Measurements from ENCODE around the gene HBQ1.
"Not testable (repeated sequence)": the region's sequence is repeated elsewhere in the genome, so short reads cannot be mapped to it uniquely, and the experiment has no call there.

HBQ1 gene

GRCh38 chr16:149024-149660 lies 31.1 kb upstream of the HBQ1 start:
- no peak overlapping the region for H3K27ac ChIP-seq (ENCODE audit: low read depth, low read length)
- no peaks in the 10 kb centered on the region for H3K27me3 ChIP-seq (ENCODE audit: control insufficient read depth in 1 of 2, insufficient read depth in 2 of 2, low read length in 2 of 2)
- no peaks in the 10 kb centered on the region for H3K36me3 ChIP-seq (ENCODE audit: insufficient read depth, low read length)
- H3K9ac ChIP-seq (ENCODE audit: low read length): no peak overlapping the region
- H3K9me3 ChIP-seq (ENCODE audit: low read length): no peaks in the 10 kb centered on the region
- H3K4me1 ChIP-seq (ENCODE audit: insufficient read depth, low read length): no peaks in the 10 kb centered on the region
- no peak overlapping the region for H3K4me3 ChIP-seq (ENCODE audit: low read depth in 1 of 2, low read length in 2 of 2)

- Histone ChIP-seq H3K27me3 (ENCODE audit: control insufficient read depth in 1 of 2, insufficient read depth in 2 of 2, low read length in 2 of 2) (peaks cover 13 to 18% of the 10 kb centered on the region in 2 donors), H3K27ac (ENCODE audit: low read depth, low read length) (no peak within 1 kb of the TSS), H3K4me1 (ENCODE audit: insufficient read depth, low read length) (peaks cover 6% of the 10 kb centered on the region), H3K36me3 (ENCODE audit: insufficient read depth, low read length) (no peaks in the 10 kb centered on the region), H3K9me3 (ENCODE audit: low read length) (no peaks in the 10 kb centered on the region), H3K4me3 (ENCODE audit: low read depth in 1 of 2, low read length in 2 of 2) (no peak within 1 kb of the TSS), H3K9ac (ENCODE audit: low read length) (no peak within 1 kb of the TSS)
These were observed 27.8 kb upstream of the HBQ1 start, which contains the start of gene HBZ for GRCh38 chr16:152141-153128. Gene HBZ (plus strand): TSS chr16:152644. CDS start chr16:152910, 266 bp downstream.

GRCh38 chr16:153129-153521 lies 27.1 kb upstream of the HBQ1 start:
- H3K27me3 ChIP-seq (ENCODE audit: control insufficient read depth in 1 of 2, insufficient read depth in 2 of 2, low read length in 2 of 2): peaks cover 13 to 24% of the 10 kb centered on the region in 2 donors
- H3K36me3 ChIP-seq (ENCODE audit: insufficient read depth, low read length); H3K9ac ChIP-seq (ENCODE audit: low read length); H3K27ac ChIP-seq (ENCODE audit: low read depth, low read length); H3K9me3 ChIP-seq (ENCODE audit: low read length); H3K4me3 ChIP-seq (ENCODE audit: low read depth in 1 of 2, low read length in 2 of 2); H3K4me1 ChIP-seq (ENCODE audit: insufficient read depth, low read length): not testable (repeated sequence)

- not testable (repeated sequence) for H3K27ac ChIP-seq (ENCODE audit: low read depth, low read length); H3K4me1 ChIP-seq (ENCODE audit: insufficient read depth, low read length); H3K9ac ChIP-seq (ENCODE audit: low read length); H3K4me3 ChIP-seq (ENCODE audit: low read depth in 1 of 2, low read length in 2 of 2); H3K36me3 ChIP-seq (ENCODE audit: insufficient read depth, low read length); H3K9me3 ChIP-seq (ENCODE audit: low read length)
- H3K27me3 ChIP-seq (ENCODE audit: control insufficient read depth in 1 of 2, insufficient read depth in 2 of 2, low read length in 2 of 2): peaks cover 13 to 28% of the 10 kb centered on the region in 2 donors
These were observed 26.6 kb upstream of the HBQ1 start for GRCh38 chr16:153550-154216.

GRCh38 chr16:154217-155030 lies 25.8 kb upstream of the HBQ1 start:
- Histone ChIP-seq H3K9ac (ENCODE audit: low read length) (no peak overlapping the region), H3K4me3 (ENCODE audit: low read depth in 1 of 2, low read length in 2 of 2) (peak overlapping the region; percentile 2 to 45), H3K4me1 (ENCODE audit: insufficient read depth, low read length) (peaks cover 6% of the 10 kb centered on the region), H3K27me3 (ENCODE audit: control insufficient read depth in 1 of 2, insufficient read depth in 2 of 2, low read length in 2 of 2) (peaks cover 13 to 28% of the 10 kb centered on the region in 2 donors), H3K36me3 (ENCODE audit: insufficient read depth, low read length) (no peaks in the 10 kb centered on the region), H3K27ac (ENCODE audit: low read depth, low read length) (no peak overlapping the region), H3K9me3 (ENCODE audit: low read length) (no peaks in the 10 kb centered on the region)

GRCh38 chr16:155031-155398 lies 25.2 kb upstream of the HBQ1 start:
- H3K36me3 ChIP-seq (ENCODE audit: insufficient read depth, low read length): no peaks in the 10 kb centered on the region
- peaks cover 13 to 28% of the 10 kb centered on the region in 2 donors for H3K27me3 ChIP-seq (ENCODE audit: control insufficient read depth in 1 of 2, insufficient read depth in 2 of 2, low read length in 2 of 2)
- no peak overlapping the region for H3K27ac ChIP-seq (ENCODE audit: low read depth, low read length)
- no peaks in the 10 kb centered on the region for H3K9me3 ChIP-seq (ENCODE audit: low read length)
- H3K9ac ChIP-seq (ENCODE audit: low read length): no peak overlapping the region
- H3K4me3 ChIP-seq (ENCODE audit: low read depth in 1 of 2, low read length in 2 of 2): peak overlapping the region in 1 of 2 donors; percentile 45
- H3K4me1 ChIP-seq (ENCODE audit: insufficient read depth, low read length): peaks cover 6% of the 10 kb centered on the region

GRCh38 chr16:159136-159849 lies 21.0 kb upstream of the HBQ1 start:
- Histone ChIP-seq H3K4me3 (ENCODE audit: low read depth in 1 of 2, low read length in 2 of 2) (no peak overlapping the region), H3K4me1 (ENCODE audit: insufficient read depth, low read length) (peaks cover 6% of the 10 kb centered on the region), H3K27me3 (ENCODE audit: control insufficient read depth in 1 of 2, insufficient read depth in 2 of 2, low read length in 2 of 2) (peaks cover 13 to 26% of the 10 kb centered on the region in 2 donors), H3K36me3 (ENCODE audit: insufficient read depth, low read length) (no peaks in the 10 kb centered on the region), H3K9me3 (ENCODE audit: low read length) (no peaks in the 10 kb centered on the region), H3K27ac (ENCODE audit: low read depth, low read length) (no peak overlapping the region), H3K9ac (ENCODE audit: low read length) (no peak overlapping the region)

- peaks cover 8 to 21% of the 10 kb centered on the region in 2 donors for H3K27me3 ChIP-seq (ENCODE audit: control insufficient read depth in 1 of 2, insufficient read depth in 2 of 2, low read length in 2 of 2)
- H3K4me3 ChIP-seq (ENCODE audit: low read depth in 1 of 2, low read length in 2 of 2): not testable (repeated sequence)
These were observed 20.0 kb upstream of the HBQ1 start for GRCh38 chr16:160242-160641.

GRCh38 chr16:160691-161190 lies 19.5 kb upstream of the HBQ1 start:
- Histone ChIP-seq H3K9ac (ENCODE audit: low read length) (no peak overlapping the region), H3K4me1 (ENCODE audit: insufficient read depth, low read length) (peaks cover 7% of the 10 kb centered on the region), H3K27ac (ENCODE audit: low read depth, low read length) (no peak overlapping the region), H3K27me3 (ENCODE audit: control insufficient read depth in 1 of 2, insufficient read depth in 2 of 2, low read length in 2 of 2) (peaks cover 13 to 21% of the 10 kb centered on the region in 2 donors), H3K36me3 (ENCODE audit: insufficient read depth, low read length) (no peaks in the 10 kb centered on the region), H3K9me3 (ENCODE audit: low read length) (no peaks in the 10 kb centered on the region), H3K4me3 (ENCODE audit: low read depth in 1 of 2, low read length in 2 of 2) (no peak overlapping the region)

More at GRCh38 chr16:160242-160641, 20.0 kb upstream of the HBQ1 start:
- H3K4me1 ChIP-seq (ENCODE audit: insufficient read depth, low read length); H3K36me3 ChIP-seq (ENCODE audit: insufficient read depth, low read length); H3K9ac ChIP-seq (ENCODE audit: low read length); H3K27ac ChIP-seq (ENCODE audit: low read depth, low read length); H3K9me3 ChIP-seq (ENCODE audit: low read length): not testable (repeated sequence)

GRCh38 chr16:162271-162991 lies 17.8 kb upstream of the HBQ1 start:
- Histone ChIP-seq H3K9me3 (ENCODE audit: low read length) (no peaks in the 10 kb centered on the region), H3K36me3 (ENCODE audit: insufficient read depth, low read length) (no peaks in the 10 kb centered on the region), H3K27me3 (ENCODE audit: control insufficient read depth in 1 of 2, insufficient read depth in 2 of 2, low read length in 2 of 2) (peaks cover 24 to 35% of the 10 kb centered on the region in 2 donors), H3K27ac (ENCODE audit: low read depth, low read length) (no peak overlapping the region), H3K4me3 (ENCODE audit: low read depth in 1 of 2, low read length in 2 of 2) (no peak overlapping the region), H3K9ac (ENCODE audit: low read length) (no peak overlapping the region), H3K4me1 (ENCODE audit: insufficient read depth, low read length) (peaks cover 10% of the 10 kb centered on the region)

All from muscle layer of colon (tissue), 2 donors.